Stimulated activated CD4-positive, alpha-beta T cell treated with anti-CD3 and anti-CD28 coated beads, Interleukin-12 subunit alpha, Interleukin-12 subunit beta, amount 100 ng/mL, for 4 hours (primary cell): ENCODE measurements around the gene SH3YL1.

Source experiments
- DNase-seq: peaks from one replicate; pipeline ENCODE4 v3.0.0-alpha.2; 2020

The SH3YL1 gene

DNA sequence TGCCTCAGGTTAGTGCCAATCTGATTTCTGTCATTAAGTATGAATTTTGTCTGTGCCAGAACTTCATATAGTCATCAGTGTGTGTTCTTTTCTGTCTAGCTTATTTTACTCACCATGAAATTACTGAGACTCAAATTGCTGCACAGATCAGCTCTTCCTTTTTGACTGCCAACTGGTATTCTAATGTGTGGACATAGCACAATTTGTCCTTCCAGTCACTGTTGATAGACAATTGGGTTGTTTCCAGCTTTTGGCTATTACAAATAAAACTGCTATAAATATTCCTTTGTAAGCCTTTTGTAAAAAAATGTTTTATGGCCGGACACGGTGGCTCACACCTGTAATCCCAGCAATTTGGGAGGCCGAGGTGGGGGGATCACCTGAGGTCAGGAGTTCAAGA, 7.7 kb downstream of the SH3YL1 start:
- DNase-seq, result no peak

DNA sequence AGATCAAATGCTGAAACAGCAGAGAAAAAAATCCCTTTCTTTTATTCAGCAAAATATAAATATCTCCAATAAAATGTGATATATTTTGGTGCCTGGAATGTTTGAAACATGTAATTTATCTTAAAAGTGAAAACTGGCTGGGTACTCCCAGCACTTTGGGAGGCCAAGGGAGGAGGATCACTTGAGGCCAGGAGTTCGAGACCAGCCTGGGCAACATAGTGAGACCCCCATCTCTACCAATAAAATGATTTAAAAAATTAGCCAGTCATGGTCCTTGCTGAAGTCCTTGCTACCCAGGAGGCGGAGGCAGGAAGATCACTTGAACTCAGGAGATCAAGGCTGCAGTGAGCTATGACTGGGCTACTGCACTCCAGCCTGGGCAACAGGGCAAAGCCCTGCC, 8.6 kb downstream of the SH3YL1 start:
- DNase-seq, result no peak

DNA sequence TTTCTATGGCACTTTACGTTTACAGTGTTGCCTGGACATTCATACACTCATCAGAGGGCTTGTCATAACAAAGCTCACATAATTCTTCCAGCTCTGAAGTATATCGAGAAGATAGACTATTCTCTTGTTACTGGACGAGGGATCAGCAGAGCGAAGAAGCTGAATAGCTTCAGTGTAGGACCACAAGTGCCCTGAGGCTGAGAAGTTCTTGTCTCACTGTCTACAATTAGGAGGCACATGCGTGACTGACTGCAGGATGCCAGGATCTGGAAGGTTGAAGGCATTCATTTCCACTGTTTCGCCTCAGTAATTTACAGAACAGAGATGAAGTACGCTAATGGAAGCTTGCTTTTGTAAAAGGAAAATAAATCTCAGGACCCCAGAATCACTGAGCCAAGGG, 9.6 kb downstream of the SH3YL1 start:
- DNase-seq, result no peak

DNA sequence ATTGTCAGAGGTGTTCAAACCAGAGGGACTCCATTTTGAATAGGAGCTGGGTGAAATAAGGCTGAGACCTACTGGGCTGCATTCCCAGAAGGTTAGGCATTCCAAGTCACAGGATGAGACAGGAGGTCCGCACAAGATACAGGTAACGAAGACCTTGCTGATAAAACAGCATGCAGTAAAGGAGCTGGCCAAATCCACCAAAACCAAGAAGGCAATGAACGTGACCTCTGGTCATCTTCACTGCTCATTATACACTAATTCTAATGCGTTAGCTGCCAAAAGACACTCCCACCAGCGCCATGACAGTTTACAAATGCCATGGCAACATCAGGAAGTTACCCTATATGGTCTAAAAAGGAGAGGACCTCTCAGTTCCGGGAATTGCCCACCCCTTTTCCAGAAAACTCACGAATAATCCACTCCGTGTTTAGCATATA, 10.6 kb downstream of the SH3YL1 start:
- DNase-seq, result no peak

DNA sequence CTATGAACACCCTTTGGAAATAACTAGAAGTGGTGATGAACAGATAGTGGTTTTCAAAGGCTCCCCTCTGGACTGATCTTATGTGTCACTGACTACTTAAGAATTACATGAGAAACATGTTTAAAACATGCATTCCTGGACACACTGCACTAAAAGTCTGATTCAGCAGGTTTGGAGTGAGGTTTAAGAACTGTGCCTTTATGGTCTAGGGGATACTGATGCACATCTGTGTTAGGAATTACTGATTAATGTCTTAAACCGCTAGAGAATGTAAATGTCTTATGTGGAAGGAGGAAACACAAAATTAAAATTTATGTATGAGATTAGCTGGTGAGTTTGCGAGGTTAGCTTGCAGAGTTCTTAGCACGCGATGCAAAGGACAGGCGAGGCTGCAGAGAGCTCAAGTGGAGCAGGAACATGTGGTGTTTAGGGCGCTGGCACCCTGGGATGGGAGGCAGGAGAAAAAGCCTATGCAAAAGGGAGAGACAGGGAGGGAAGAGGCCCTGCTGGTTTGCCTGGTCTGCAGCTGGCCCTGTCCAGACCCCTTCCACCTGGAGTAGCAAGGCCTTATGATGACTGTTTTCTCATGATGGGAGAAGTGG, 11.7 kb downstream of the SH3YL1 start:
- no peak for DNase-seq

DNA sequence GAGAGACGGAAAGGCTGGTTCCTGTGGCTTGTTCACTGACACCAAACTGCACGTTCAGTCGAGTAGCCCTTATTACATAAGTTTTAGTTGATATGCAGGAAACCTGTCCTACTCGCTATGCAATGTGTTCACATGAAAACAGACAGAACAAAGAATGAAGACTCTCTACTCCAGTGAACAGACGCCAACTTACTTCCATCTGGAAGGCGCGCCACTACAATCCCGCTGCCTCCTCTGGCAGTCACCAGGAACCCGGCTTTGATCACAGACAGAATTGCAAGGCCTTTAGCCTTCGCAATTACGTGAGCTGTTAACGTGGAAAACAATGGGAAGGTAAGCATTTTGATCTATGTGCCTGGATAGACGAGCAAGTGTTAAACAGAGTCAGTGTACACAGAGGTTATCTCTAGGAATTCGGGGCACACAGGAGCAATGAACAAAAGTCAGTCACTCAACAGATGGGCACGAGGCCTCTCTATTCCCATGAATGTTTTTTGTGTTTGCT, 14.2 kb downstream of the SH3YL1 start:
- DNase-seq, result no peak

DNA sequence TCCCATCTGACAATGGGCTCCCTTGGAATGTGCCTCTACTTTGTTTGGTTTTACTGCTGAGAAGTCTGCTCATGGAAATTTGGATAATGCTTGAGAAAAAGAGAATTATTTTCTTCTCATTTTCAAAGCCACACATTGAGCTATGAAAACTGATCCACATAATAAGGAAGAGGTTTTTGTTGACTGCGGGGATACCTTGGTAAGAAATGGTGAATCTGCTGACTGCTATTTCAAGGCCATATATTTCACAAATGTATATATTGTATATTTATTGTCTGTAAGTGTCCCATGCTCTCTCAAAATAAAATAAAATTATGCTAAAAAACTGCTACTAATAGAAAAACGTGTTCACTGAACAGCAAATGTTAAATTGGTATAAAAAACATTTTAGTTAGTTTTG, 15.1 kb downstream of the SH3YL1 start:
- no peak for DNase-seq

DNA sequence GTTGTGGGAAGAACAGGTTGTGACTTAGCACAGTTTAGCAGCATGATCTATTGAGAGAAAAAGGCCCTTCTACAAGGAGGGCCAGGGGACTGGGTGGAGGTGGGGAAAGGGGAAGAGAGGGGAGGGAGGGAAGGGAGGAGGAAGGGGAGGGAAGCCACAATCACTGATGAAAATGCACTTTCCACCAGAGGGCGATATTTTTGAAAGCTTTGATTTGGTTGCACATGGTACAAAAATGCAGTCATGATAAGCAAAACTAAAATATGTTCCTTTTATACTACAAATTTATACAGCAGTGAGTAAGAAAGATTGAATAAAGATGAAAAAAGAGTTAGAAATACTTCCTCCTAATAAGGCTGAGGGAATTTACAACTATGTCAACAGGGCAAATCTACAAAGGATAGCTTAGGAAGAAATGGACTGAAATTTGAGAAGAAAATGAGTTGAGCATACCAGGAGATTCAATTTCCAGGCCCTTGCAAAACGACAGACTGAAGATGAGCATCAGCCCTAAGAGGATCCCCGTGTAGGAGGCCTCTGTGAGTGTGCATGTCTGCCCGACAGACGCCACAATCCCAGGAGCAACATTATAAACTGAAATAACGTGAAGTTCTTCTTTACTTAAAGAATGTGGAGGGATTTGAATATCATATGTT, 17.2 kb downstream of the SH3YL1 start:
- DNase-seq, result no peak

DNA sequence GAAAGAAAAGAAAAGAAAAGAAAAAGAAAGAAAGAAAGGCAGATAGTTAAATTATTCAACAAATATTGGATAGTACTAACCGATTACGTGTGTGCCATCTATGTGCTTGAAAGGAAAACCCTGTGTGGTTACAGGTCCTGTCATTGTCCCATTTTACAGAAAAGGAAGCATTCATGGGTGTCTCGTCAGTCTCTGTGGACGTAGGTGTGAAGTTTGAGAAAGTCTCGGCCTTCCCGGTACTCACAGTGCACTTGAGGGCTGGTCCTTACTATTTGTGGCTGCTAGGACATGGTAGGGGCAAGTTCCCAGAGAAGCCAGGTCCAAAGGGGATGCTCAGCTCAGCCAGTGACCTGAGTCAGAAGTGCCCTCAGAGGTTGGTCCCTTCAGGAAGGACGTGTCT, 19.3 kb downstream of the SH3YL1 start:
- no peak for DNase-seq

DNA sequence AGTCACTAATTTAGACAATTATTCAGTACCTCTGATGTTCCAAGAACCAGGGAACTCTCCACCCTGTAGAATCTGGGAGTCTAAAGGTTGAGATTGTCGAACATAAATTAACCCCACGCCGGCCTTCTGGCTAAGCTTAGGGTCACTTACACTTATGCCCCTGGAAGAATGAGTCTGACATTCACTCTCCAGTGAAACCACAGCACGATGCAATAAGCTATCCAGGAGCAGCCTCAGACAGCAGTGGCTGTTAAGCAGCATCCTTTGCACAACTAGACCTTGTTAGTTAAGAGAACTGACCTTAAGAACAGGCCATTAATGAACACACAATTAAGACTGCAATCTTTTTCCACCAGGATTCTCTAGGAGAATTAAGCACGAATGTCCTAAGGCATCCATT, 25.0 kb downstream of the SH3YL1 start:
- no peak for DNase-seq

DNA sequence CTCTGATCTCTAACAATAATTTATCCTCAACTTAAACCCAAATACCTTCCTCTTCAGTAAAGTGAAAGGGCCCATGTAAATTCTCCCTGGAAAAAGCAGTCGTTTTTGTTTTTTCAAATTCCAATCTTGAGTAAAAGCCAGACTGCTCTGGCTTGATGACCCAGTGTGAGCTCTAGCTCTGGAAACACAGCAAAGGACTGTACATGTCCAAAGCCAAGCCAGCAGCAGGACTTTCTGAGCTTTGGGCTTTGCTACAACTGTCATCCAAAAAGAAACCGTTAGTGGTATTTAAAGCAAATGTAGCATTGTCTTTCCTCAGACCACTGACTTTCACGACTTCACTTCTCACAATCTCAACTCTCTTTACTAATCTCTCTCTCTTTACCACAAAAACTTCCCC, 25.4 kb downstream of the SH3YL1 start:
- DNase-seq, result no peak

DNA sequence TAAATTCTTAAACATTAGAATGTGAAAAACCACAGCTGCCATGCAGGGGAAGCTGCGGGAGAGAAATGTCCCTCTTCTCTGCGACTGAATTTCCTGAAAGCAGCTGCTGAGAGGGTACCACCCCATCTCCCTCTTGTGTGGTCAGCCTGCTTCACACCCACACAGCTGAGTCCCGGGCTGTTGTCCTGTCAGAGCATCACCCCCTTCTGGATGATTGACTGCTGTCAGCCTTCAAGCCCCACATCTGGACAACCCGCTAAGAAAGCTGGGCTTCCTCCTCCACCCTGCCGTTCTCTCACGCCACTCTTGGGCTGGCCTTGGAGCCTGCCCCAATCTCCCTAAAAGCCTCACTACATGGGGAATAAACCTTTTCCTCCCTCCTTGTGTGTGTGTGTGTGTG, 26.0 kb downstream of the SH3YL1 start:
- no peak for DNase-seq

DNA sequence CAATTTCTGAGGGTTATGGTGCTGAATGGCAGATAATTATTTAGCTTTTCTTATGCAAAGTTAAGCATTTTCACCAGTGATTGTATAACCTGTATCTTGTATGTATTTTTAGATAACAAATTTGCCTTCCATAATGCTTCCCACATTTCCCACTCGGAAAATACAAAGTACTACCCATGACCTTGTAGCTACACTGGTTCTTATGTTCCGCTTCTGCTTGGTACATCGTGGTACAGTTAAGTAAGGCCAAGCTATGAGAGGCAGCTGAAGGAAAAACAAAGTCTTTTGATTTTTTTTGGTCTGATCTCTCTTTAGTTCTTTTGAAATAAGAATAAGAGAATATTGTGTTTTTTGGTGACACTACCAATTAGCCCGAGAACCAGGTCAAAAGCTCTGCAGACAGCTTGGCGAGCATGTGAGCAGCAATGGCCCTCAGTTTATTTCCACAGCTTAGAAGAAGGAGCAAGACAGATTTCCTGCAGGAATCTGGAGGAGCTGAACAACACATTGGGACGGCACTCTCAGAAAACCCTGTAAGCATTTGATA, 26.8 kb downstream of the SH3YL1 start:
- no peak for DNase-seq

DNA sequence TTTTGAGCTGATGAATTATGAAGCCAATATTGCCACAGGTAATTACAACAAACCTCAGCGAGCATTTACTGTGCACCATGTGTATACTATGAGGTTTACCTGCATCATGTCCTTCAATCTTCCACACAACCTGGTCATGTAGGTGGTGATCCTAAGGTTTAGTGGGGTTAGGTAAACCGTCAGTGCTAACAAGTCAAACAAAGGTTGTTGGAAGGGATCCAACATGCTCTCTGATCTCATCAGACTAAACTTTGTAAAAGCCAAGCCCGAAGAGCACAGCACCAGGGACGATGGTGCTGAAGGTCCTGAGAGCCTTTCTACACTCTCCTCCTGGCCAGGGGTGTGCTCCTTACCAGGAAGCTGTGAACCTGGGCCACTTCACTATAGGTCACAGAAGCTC, 29.4 kb downstream of the SH3YL1 start:
- DNase-seq, result no peak

DNA sequence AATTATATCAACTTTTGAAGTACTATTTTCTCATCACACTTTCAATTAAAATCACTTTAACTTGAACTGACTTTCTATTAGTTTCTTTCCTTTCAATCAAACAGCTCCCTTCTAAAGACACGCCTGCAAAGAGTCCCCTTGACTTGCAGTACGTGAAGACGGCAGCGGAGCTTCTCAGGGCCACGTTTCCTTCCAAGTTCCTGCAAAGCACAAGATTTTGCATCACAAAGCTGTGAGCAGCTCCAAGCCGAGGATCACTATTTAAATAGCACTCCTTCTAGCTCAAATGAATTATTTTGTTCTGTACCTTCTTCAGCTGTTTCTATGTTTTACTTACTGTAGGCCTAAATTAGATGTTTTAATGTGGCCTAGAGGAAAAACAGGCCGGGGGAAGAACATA, 30.8 kb downstream of the SH3YL1 start:
- no peak for DNase-seq

DNA sequence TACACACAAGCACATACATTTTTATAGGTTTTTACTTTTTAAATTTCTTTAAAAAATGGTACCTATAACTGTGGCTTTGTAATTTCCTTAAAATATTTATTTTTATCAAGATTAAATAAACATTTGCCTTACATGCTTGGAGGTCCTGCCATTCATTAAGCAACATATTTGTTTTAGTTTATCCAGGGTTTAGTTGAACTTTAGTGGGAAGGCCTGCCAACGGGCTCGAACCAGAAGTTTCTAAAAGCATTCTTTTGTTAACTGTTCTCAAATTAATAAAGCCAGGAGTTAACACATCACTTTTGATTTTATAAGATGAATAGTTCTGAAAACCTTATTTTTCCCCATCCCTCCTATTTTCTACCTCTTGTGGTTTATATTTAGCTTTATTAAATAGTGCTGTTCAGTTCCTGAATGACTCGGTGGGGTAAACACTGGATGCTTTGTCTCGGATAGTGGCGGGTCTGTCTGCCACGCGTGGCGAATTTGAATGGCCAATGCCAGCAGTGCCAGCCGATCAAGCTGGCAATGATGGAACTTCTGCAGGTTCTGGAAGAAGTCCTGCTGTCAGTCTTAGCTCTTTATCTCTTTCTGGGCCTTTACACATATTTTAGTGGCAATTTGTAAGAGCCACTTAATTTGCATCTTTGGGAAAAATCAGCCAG, 32.2 kb downstream of the SH3YL1 start:
- no peak for DNase-seq

DNA sequence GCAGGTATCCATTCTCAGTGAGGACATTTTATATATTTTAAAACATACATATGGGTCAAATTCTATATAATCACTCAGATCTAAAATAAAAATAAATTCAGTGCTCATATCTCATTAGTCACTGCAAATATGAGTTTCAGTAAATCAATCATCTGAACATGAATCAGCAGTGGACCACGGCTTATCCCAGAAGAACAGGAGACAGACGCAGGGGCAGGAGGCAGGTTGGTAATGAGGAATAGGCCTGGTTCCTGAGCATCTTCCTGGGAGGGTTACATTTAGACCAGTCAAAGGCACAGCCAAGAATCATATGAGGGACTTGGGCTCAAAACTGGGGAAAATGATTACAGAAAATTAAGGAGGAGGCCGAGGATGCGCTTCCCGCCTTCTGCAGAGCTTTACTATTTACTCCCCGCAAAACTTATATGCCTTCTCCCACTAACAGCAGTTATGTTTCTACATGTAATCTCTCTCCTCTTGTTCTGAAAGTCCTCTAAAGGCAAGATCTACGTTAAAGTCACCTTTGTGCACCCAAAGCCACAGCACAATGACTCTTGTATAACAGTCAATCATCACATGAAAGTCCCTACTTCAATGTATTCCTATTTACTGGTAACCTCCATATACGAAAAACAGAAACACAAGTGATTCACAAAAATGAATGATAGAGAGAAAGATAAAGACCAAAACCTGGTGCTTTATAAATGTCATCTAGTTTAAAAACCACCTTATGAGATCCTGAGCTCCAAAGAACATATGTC, 35.1 kb downstream of the SH3YL1 start:
- no peak for DNase-seq

DNA sequence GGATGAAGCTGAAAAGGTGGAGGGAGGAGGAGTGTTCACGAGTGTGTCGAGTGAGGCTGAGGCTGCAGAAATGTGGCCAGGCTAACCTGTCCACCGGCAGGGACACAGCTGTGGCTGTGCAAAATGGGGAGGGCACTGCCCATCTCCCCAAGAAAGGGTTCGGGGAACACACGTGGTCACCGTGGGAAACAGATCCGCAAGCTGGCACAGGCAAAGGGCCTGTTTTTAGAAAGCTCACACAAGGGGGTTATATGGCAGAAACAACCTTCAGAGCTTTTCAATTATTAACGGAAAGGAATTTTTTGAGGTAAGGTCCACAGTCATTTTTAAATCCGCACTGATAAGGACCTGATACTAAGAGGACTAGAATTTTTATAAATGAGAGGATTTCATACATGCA, 35.7 kb downstream of the SH3YL1 start:
- DNase-seq, result no peak

DNA sequence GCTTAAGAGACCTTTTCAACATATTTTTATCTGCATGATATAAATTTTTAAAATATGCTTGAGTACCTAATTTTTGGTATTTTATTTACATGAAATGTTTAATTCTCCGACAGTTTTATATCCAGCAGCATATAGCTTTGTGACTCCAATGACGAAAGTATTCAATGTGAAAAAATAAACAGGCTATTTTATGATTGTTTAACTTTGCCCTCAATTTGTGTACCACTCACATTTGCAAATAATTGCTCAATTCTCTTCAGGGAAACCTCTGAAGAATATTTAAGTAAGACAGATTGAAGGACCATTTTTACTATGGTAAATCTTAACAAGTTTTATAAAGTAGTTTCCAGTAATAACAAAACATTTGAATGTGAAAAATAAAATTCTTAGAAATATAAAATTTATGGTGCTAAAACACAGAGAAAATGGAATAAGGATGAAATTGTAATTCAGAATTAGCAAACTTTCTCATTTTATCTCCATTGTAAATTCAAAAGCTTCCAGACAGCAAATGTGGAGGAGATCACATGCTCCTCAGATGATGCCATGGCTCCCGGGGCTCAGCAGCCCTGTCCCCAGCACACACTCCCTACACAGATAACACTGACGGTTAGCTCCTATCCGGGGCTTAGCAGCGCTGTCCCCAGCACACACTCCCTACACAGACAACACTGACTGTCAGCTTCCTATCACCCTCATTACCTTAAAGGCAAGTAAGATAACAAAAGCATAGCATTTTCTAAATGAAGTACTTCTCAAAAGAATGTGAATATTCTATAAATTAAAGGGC, 39.7 kb downstream of the SH3YL1 start:
- no peak for DNase-seq

DNA sequence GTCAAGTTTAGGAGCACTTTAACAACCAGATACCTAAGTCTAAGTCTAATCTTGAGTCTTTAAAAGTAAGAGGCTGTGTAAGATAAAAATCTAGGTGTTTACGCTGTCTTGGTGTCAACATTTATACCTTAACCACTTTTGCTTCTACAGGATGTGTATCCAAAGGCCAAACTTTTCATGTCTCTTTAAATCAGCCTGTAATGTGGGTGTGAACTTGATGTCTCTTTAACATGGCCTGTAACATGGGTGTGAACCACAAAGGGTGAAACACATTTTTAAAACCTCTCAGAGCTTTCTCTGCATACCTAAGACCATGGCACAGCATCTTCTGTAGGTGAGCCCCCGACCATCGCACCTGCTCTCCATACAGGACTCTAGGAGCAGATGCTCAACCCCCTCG, 40.4 kb downstream of the SH3YL1 start:
- DNase-seq, result no peak

DNA sequence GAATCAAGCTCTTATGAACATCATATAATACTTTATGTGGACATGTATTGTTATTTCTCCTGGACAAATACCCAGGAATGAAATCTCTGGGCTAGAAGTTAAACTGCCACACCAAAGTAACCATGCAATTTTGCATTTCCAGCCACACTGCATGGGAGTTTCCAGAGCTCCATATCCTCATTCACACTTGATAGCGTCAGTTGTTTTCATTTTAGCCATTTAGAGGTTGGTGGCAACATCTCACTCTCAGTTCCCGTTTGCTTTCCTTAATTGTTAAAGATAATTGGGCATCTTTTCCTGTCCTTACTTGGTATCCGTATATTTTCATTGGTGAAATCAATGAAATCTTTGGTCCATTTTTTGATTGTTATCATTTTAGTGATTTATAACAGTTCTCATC, 47.8 kb downstream of the SH3YL1 start:
- no peak for DNase-seq

DNA sequence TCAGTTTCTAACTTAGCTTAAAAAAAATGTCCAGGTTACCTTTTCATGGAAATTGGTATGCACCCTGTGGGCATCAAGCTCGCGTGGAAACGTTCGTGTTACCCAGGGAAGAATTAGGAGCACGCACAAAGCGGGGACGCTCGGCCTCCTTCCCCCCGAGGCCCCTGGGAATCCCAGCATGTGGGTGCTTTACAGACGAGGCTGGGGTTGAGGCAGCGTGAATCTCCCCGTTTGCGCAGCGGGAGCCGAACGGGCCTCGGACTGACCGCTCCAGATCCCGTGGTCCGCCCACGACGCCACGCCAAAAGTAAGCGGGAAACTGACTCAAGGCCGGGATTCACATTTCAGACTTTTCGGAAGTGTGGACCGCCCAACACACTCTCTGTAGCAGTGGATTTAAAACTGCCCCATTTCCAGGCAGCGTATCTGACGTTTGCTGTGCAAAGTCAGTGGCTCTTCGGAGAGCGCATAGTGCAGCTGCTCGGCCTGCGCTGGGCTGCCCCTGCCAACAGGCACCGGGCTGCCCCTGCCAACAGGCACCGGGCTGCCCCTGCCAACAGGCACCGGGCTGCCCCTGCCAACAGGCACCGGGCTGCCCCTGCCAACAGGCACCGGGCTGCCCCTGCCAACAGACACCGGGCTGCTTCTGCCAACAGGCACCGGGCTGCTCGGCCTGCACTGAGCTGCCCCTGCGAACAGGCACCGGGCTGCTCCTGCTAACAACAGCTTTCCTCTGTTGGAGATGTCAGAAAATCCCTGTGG, 49.7 kb downstream of the SH3YL1 start:
- DNase-seq, result no peak
